D341Med (cell line): ENCODE data around the gene UBQLN3.

Experiments used
- DNase-seq: peaks from one replicate; pipeline ENCODE4 v3.0.0; 2012; ENCODE audit warnings: low spot score

Gene UBQLN3

DNA sequence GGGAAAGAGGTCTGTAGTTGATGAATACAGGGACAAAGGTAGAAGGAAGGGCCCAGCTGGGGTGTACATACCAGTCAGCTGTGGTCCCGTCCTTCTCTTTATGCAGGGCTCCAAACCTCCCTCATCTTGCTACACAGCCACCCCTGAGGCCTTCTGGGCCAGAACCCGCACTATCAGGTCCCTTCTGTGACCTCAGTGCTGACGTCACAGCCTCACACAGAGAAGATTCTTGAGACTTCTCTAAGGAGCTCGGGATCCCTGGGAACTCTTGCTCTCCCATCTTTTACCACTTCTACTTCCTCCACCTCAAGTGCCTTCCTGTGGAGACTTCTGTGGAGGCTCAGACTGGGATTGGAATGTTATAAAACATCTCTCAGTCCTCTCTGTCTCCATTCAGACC lies at the start of gene UBQLN3:
UBQLN3 (minus strand) TSS at position 155 of the 400 bp plus-strand sequence. CDS start 399 bp downstream, outside the sequence.
- DNase-seq, result no peak

DNA sequence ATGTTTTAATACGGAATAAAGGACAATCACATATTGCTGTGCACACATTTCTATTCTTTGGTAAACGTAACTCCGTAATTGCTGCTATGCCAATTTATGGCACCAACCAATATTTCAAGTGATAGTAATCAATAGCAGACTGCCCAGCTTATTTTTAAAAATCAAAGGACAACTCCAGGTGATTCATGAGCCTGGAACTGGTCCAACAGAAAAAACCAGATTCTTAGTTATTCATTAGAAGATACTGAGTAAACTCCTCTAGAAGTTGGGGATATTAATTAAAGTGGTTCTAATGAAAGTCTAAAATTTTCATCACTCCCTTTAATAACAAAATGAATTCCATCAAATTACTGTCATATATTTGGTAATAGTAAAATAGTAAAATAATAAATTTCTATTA lies 48.0 kb upstream of the UBQLN3 start:
- no peak for DNase-seq

DNA sequence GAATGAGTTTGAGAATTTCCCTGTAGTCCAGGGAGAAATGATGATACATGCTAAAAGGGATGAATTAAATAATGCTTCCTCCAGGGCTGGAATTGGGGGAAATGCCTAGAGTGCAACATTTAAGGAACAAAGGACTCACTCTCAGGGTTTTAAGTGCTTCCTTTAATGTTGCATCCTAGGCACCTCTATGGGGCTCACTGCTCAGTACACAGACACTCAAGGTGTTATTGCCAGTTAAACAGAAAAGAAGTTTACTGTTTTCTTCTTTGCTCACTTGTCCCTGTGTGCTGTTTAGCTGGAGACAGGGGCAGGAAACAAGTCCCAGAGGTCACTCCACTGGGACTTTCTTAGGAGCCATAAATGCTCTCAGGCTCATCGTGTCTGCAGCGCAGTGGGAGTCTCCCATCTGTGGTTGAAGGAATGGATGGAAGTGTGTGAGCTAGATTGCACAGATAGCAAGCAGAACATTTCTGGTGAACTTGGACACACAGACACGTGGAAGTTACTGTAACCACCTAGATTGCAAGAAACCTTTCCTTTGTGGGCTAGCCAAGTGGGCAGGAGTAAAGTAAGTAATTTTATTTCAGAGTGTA lies 46.9 kb upstream of the UBQLN3 start:
- DNase-seq, result no peak

DNA sequence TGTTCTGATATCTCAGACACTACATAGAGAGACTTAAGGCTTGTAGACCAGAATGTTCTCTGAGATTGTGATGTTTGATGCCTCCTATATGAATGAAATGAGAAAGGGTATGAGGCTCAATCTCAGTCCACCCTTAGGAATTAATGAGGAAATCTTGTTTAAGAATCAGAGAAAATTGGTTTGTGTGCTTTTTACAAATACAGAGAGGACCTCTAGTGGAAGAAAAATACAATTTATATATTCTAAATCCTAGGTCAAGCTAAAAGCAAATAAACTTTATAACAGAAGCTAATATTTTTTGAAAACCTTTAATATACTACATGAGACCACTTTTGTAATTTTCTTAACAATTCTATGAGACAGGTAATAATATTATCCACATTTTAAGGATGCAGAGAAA lies 43.6 kb upstream of the UBQLN3 start:
- no peak for DNase-seq

DNA sequence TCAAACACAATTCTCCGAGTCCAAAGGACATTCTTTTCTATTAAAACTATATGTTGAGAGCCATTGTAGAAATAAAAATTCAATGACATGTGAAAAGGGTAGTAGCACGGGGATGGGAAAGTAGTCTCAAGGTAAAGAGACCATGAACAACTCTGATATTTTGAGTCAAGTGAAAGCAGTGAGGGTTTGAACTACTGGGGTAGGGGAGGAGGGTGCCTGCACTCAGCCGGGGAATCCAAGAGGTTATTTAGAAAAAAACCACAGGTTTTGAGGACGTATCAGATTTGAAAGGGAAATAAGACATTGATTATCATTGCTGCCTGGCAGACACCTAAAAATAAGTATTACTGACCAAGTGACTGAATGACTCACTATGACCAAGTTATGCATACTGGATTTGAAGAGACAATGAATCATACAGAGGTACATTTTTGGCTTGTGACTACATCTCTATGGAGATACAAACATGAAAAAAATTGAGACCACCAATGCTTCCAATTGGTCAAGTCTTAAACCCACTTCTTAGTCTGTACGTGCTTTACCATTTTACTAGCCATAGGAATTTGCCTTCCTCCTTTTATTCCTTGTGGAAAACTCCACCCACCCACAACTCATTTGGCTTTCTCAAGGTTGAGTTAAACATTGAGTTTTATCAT lies 40.8 kb upstream of the UBQLN3 start:
- DNase-seq, result no peak

DNA sequence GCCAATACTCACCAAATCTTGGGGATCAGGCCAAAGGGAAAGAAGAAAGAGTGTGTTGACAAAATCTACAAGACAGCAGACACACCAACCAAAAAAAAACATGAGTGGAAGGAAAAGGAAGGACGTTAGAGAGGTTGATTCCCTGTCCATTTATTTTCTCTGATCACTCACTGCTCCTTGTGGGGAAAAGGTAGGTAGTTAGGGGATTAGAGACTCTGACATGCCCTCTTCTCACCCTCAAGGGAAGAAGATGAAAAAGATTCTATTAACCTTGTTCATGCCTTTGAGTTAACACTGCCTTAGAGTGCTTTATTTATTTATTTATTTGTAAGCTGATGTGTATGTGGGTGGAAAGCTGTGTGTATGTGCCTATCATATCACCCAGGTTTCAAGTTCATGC lies 38.7 kb upstream of the UBQLN3 start, which contains the start of gene OR52H1:
OR52H1 (minus strand) TSS at position 101 of the 400 bp plus-strand sequence. CDS start 3,035 bp downstream, outside the sequence.
- no peak for DNase-seq

DNA sequence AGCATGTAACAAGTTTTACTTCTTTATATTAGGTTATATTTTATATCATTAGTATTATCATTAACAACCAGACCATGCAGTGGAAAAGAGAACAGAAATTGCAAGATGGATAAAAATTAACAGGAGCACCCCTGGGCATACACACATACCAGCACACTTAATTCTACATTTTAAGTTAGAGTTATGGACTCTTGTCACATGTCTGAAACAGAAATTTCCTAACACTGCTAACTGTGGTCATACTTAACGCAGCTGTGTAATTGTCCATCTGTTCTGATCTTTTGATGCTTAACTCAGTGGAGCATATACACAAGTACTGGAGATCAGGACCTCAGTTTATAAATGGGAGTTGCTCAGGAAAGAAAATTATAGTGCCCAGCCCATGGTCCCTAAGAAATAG lies 38.2 kb upstream of the UBQLN3 start:
- DNase-seq, result no peak

DNA sequence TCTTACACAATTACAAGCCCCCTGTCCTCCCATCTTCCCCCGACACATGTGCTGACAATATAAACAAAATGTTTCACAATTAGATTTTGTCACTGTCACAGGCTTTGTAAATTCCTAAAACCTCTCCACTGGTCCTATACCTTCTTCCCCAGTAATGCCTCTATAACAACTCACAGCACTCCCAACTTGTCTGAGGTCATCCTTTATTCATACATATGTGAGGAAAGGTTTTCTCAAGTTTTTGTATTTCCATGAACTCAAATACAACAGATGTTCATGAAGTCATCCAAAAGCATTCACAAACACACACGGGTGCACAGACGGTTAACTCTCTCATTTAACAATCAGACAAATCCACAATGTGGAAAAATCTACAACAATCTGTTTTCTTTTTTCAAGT lies 36.7 kb upstream of the UBQLN3 start:
- DNase-seq, result no peak

DNA sequence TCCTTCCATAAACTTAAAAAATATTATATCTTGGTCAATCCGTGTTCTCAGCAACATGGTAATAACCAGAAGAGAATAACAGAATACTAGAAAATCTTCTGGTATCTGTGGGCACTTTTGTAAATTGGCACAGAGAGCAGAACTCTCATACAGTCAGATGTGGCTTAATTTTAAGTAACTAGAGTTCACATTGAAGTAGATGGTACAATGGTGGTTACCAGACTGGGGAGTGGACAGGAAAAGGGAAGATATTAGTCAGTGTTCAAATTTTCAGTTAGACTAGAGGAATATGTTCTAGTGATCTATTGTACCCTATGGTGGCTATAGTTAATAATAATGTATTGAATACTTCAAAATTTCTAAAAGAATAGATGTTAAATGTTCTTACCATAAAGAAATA lies 31.7 kb upstream of the UBQLN3 start:
- DNase-seq, result no peak

DNA sequence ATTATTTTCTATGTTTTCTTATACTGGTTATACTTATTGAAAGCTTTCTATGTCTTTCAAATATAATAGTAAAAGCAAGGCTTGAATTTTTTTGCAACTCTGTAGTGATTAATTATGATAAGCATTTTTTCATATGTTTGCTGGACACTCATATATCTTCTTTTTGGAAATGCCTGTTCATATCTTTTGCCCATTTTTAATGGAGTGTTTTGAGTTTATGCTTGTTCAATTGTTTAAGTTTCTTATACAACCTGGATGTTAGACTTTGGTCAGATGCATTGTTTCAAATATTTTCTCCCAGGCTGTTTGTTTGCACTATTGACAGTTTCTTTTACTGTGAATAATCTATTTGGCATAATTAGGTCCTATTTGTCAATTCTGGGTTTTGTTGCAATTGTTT lies 26.7 kb upstream of the UBQLN3 start:
- no peak for DNase-seq

DNA sequence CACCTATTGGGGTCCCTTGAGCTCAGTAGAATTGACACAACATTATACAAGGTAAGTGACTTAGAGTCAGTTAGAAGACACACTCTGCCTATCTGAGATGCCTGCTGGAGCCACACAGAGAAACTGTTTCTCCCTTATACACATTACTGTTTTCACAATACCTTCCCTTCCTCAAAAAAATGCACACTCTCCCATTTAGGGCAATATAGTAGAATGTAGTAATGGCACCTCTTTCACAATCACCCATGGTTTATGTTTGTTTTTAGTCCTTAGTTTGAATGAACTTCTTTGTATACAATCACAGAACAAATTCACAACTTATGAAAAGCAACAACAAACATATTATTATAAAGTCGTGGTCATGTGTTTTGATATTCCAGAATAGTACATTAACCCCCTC lies 24.3 kb upstream of the UBQLN3 start:
- DNase-seq, result no peak

DNA sequence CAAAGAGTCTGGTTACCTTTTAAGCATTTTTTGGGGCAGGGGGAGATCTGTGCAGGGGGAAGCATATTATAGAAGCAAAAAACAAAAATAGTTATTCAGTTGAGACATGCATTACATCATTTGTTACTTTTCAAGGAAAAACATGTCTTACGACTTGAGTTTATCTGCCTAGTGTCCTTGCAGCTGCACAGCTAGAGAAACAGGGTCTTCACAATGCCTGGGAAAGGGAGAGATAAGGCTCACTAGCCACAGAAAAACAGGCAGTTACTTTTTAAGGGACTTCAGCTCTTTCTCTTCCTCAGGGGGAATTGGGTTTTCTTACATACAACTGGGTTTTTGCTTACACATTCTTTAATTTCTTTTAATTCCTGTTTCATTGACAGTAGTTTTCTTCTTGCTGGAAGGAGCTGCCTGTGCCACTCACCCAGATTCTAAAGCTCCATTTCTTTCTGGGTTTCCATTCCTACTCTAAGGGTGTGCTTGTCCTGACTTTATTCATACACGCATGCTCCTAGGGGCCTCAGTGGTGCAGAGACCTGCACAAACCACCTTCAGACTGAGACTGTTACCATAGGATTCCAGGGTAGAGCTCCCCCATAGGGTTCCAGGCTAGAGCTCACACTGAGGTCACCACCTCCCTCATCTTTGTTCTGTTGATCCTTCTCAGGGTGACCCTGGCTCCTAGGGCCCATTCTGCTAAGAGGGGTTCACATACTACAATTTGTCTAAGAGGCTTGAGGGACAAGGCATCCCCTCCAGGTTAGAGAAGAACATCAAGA lies 21.5 kb upstream of the UBQLN3 start:
- DNase-seq, result no peak

DNA sequence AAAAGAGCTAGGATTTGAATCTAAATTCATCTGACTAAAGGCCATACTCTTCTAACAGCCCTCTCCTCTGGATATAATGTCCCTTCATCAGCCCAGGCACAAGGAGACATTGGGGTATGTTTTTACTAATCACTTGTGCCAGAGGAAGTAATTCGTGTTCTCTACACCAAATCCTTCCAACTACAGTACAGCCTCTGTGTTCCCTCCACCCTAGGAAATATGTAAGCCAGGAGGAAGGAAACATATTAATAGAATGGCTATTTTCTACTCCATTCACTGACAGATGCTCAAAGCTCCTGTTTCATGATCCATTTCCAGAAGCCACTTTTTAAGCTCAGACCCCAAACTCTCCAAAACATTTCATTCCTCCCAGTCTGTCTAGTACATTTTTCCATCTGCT lies 18.7 kb upstream of the UBQLN3 start:
- no peak for DNase-seq

DNA sequence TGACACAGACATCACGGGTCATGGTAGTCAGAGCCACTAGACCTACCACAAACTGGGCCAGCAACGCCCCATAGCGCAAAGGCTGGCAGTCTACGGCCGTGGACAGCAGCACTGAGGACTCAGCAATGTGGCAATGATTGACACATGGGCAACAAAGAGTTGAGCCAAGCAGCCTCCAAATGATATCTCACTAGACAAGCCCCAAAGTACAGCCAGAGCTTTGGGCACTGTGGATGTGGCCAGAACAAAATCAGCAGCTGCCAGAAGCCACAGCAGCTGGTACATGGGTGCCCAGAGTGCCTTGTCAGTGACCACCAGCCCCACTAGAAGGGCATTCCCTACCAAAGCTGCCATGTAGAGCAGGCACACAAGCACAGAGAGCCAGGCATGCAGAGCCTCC lies 18.0 kb upstream of the UBQLN3 start:
- DNase-seq, result no peak

DNA sequence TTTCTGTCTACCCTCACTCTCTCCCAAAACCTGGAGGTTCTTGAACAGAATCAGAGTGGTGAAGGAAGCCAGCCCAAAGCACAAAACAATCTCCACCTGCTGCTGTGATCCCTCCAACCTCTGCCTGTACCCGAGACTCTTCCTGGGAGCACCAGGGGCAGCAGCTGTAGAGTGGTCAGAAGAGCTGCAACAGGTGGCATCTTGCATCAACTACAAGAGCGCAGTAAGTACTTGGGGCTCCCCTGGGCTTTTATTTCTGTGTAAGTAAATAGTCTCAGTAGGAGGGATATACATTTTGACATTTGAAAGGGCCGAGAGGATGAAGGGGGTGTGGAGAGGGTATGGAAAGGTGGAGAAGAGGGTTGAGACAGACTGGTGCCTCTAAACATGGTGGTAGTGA lies 15.0 kb upstream of the UBQLN3 start:
- no peak for DNase-seq

DNA sequence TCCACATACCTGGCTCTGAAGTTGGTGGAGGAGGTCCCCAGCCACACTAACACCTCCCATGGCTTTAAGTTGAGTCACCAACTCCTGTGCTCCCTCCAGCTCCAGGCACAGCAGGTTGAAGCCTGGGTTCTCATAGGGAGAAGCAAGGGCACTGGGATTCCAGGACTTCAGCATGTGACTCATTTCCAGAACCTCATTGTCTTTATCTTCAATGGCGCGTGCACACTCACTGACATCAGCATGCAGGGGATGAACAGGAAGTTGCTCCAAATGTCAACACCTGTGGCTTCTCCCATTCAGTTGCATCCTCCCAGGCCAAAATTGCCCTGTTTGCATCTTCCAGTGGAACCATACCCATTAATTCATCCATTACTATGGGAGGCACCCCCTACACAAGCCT lies 12.6 kb upstream of the UBQLN3 start:
- DNase-seq, result no peak

DNA sequence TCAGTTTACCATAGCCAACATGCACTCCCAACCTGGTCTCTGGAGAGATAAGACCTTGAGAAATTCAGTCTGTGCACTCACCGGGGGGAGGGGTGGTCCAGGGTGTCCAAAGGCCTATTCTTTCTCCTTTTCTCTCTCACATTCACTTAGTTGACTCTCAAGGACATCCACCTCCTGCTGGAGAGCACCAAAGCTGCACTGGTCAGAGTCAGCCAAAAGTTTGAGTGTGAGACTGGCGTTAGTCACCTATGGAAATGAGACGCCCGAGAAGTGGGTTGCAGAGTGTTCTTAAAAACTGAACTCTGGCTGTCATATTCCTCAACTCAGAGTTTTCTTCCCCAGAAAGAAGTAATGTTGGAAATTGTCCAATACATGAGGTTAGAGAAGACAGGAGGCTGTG lies 11.8 kb upstream of the UBQLN3 start:
- no peak for DNase-seq

DNA sequence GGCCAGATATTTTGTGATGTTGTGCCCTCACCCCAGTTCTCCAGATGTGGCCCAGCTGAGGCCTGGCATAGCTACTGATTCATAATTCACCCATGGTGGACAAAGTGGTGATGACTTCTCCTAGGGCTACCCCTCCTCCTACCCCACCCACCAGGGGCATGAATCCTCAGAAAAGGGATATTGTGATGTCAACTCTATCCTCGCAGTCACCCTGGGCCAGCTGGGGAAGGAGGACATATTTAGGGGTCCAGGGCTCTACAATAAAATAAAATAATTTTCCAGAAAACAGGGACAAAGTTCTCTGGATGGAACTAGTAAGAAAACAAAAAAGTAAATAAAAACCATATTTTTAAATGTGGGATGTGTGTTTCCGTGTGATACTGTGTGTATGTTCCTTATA lies 6.8 kb upstream of the UBQLN3 start, which contains the start of gene UBQLNL:
UBQLNL (minus strand) TSS at position 101 of the 400 bp plus-strand sequence. CDS start 258 bp downstream, outside the sequence.
- DNase-seq, result no peak

DNA sequence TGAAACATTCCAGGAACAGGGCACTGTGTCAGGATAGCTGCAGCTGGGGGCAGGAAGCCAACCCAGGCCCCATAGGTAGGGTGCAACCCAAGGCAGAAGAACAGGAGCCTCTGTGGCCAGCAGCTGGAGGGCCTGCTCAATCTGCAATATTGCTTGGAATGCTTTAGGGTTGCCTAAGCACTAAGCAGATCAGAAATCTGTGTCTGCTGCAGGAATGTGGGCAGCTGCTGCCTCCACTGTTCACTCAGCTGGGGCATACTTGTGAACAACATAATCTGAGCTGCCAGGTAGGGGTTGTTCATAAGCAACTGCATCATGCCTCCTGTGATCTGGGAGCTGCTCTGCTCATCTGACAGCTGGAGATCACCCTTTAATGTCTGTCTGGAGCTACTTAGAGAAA lies 5.1 kb upstream of the UBQLN3 start:
- no peak for DNase-seq

DNA sequence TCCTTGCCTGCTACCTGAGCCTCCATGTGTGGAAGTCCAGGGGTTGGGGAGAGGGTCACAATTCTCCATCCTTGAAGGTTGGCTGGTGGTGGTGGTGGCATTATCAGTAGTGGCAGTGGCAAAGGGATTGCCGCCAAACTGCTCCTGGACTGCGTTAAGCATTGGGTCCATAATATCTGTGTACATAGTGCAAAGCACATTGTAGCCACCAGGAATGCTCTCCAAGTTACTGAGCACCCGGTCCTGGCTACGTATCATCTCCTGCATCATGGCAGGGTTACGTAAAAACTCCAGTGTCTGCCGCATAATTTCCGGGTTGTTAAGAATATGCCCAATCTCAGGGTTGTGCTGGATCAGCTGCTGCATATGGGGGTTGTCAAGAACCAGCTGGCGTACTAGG lies 1.2 kb downstream of the UBQLN3 start:
- DNase-seq, result no peak

DNA sequence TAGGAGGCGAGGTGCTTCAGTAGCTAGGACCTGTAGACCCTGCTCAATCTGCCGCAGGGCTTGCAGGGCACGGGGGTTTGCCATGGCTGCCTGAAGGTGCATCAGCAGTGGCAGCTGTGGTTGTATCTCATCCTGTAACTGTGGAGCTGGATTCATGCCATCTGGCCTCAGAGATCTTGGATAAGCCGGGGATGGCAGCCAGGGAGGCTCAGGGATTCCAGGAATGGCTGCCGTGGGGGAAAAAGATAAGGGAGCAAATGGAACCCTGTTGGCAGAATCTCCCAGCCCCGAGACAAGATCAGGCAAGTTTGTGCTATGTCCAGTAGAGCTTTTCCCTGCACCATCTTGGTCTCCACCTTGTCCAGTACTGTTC lies 1.8 kb downstream of the UBQLN3 start:
- DNase-seq, result no peak

DNA sequence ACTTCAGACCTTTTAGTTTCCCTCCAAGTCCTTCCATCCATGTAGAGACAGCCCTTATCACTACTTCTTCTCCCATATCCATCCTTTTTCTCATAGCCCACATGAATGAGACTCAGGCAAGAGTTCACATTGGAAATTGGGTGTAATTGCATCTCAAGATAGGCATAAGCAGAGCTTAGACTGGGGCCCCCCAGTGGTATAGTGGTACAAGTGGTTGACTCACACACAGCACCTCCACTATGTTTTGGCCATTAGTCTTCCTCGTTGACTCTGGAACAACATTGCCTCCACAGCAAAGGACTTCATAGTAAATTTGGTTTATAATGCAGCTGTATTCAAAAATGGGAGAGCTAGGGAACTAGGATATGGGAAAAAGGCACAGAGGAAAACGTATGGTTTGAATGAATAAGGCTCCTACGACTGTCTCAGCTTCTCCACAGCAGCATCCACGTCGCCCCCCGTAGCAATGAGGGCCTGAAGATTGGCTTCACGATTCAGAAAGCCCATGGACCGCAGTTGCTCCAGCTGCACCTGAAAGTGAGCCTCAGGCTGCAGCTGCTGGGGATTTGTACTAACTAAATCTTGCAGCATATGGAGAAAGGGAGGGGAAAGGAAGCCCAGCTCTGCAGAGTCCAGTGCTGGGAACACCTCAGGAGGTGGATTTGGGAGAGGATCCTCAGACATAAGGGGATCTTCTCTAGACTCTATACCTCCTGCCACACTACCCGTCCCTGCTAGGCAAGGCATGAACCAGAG lies 2.4 kb downstream of the UBQLN3 start:
- DNase-seq, result no peak
